Aorta (tissue), 5 donors: ENCODE results near the gene FBXW5. TPM values are rescaled to one million over a fixed set of nuclear protein-coding genes. Genes with fewer than 3 reads are reported as not detected.

ENCODE experiments used
- ATAC-seq: fragments of 200-7000 bp; cut with Tn5 transposase; one replicate; pipeline ENCODE4 v1.9.1; 2022; ENCODE audit warnings: moderate library complexity; ENCODE audit not compliant: low FRiP score
- DNase-seq, 2 donors: peaks; one replicate each; pipeline ENCODE4 v3.0.0-alpha.2; 2020
- H3K27ac ChIP-seq, 2 donors: one replicate each; pipeline ENCODE4 v1.5.1; 2013; ENCODE audit warnings: low read length in 2 of 2, mild to moderate bottlenecking in 2 of 2, moderate library complexity in 2 of 2, control low read depth in 1 of 2, inconsistent platforms in 1 of 2, low read depth in 1 of 2
- H3K27me3 ChIP-seq, 2 donors: one replicate each; pipeline ENCODE4 v1.6.1; 2013; ENCODE audit warnings: control low read depth in 1 of 2, low read length in 1 of 2, mild to moderate bottlenecking in 1 of 2, moderate library complexity in 1 of 2; ENCODE audit not compliant: insufficient read depth in 2 of 2, control insufficient read depth in 1 of 2
- H3K36me3 ChIP-seq, 2 donors: one replicate each; pipeline ENCODE4 v1.6.1; 2013; ENCODE audit warnings: control low read depth in 1 of 2, low read length in 1 of 2, mild to moderate bottlenecking in 1 of 2; ENCODE audit not compliant: insufficient read depth in 2 of 2, control insufficient read depth in 1 of 2
- H3K4me1 ChIP-seq, 2 donors: one replicate each; pipeline ENCODE4 v1.6.1; 2013; ENCODE audit warnings: low read length in 2 of 2, control low read depth in 1 of 2, mild to moderate bottlenecking in 1 of 2, moderate library complexity in 1 of 2; ENCODE audit not compliant: insufficient read depth in 2 of 2, control insufficient read depth in 1 of 2
- H3K4me3 ChIP-seq, 2 donors: one replicate each; pipeline ENCODE4 v1.5.1; 2013; ENCODE audit warnings: low read length in 2 of 2, control low read depth in 1 of 2, mild to moderate bottlenecking in 1 of 2
- H3K9me3 ChIP-seq: one replicate; pipeline ENCODE4 v1.6.1; 2013; ENCODE audit warnings: mild to moderate bottlenecking, low read length; ENCODE audit not compliant: control insufficient read depth
- WGBS, 2 donors: extraction: QIAGEN DNeasy Blood & Tissue Kit; methylation state at CpG; one replicate each; pipeline ENCODE4 v1.1.7; 2013; 5-methylcytosine and 5-hydroxymethylcytosine counted together
- intact Hi-C, 2 donors: fragments of 100-400 bp; cut with DNase I; formaldehyde crosslinking; loops; one replicate each; pipeline versions ENCODE4 v1.14.2 to v1.15.0; 2022
- polyA plus RNA-seq, 2 donors: library from polyadenylated mRNA; stranded (reverse); fragments of 200-250 nt; gene quantifications; one replicate each; pipeline ENCODE4 v1.2.3, GENCODE V29; 2013
- total RNA-seq, 2 donors: library from RNA; stranded (reverse); fragmentation: NEBNext Ultra II Directional; extraction: Animal tissue kit (Norgen Biotek cat#: 25700); gene quantifications; one replicate each; pipeline ENCODE4 v1.2.1, GENCODE V29; 2021
- donor health status: healthy with polysubstance abuse.
- donor health status: Bipolar disorder and iron deficiency.
- donor health status: DM: no; HTN: no; CAD: no.
- donor health status: DM: no; HTN: no; CAD: no.
- donor health status: DM: yes; HTN: yes; CAD: no.

The FBXW5 gene
- total and polyA plus RNA-seq, 4 donors, result 92.5 to 191 (median 109) TPM

DNA sequence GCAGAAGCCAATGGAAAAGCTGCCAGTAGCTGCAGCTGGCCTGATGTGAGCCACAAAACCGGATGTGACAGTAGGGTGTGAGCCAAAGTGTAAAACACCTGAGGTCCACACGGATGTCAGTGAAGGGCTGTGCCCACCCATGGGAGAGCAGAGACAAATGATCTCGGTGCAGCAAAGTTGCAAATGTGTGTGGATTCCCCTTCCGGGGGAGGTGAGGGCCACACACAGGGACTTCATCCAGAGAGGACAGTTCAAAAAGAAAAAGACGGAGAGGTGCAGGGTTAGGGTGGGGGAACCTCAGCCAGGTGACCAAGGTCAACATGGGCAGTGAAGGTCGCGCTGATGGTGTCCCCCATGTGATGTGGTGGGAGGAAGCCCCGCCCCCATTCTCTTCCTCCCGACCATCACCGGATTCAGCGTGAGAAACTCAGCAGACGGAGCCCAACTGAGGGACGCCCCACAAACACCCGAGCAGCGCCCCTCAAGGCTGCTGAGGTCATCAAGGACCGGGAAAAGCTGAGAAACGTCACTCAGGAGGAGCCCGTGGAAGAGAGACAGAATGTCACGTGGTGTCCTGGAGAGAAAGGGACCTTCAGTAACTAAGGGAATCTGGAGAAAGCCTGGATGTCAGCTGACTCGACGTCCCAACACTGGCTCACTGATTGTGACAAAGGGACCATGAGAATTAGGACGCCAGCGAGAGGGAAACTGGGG is 21.4 kb upstream of the FBXW5 start:
- Histone ChIP-seq H3K9me3 (no peaks in the 10 kb centered on the region), H3K27me3 (no peaks in the 10 kb centered on the region), H3K4me3 (no peak overlapping the region), H3K4me1 (no peaks in the 10 kb centered on the region), H3K36me3 (no peaks in the 10 kb centered on the region), H3K27ac (no peak overlapping the region)
- ATAC-seq, result no peak
- WGBS, 2 donors, result 30 to 31% methylated on average over 23 of the region's 23 CpGs
- DNase-seq, result no peak
- intact Hi-C loops, result no loop called here

DNA sequence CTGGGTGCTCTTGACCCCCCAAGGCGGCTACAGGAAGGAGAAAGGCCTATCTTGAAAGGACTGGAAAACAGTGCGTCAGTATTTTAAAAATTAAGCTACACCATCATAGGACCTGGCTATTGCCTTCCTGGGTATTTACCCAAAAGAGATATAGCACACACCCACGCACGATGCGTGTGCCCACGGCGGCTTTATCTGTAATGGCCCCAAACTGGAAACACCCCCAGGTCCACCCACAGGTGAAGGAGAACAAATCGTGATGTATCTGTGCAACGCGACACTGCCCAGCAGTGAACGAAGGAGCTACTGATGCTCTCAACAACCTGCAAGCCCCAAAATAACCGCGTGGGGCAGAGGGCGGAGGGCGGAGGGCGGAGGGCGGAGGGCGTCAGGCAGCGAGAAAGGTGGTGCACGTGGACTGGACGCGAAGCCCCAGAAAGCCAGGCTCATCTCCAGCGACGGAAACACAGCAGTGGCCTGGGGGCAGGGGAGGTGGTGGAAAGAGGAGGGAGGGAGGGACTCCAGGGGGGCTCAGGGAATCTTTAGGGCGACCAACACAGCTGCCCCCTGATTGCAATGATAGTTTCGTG is 20.4 kb upstream of the FBXW5 start:
- intact Hi-C loops, result no loop called here
- Histone ChIP-seq H3K9me3 (no peaks in the 10 kb centered on the region), H3K4me3 (no peak overlapping the region), H3K27me3 (no peaks in the 10 kb centered on the region), H3K27ac (no peak overlapping the region), H3K36me3 (no peaks in the 10 kb centered on the region), H3K4me1 (no peaks in the 10 kb centered on the region)
- ATAC-seq (no peak), DNase-seq (no peak)
- WGBS, 2 donors, result 91% methylated on average over 26 of the region's 26 CpGs

GRCh38 chr9:136964171-136964689 is 19.7 kb upstream of the FBXW5 start:
- Histone ChIP-seq H3K4me3 (no peak overlapping the region), H3K27me3 (no peaks in the 10 kb centered on the region), H3K36me3 (no peaks in the 10 kb centered on the region), H3K4me1 (no peaks in the 10 kb centered on the region), H3K27ac (no peak overlapping the region), H3K9me3 (no peaks in the 10 kb centered on the region)
- intact Hi-C loops, result no loop called here
- WGBS, 2 donors, result 86 to 88% methylated on average over 20 to 22 of the region's 22 CpGs
- ATAC-seq, result no peak
- no peak for DNase-seq

GRCh38 chr9:136963751-136964150 is 19.2 kb upstream of the FBXW5 start:
- intact Hi-C loops, result no loop called here
- no peaks in the 10 kb centered on the region for H3K9me3 ChIP-seq
- ATAC-seq (no peak), DNase-seq (no peak)
- H3K27ac ChIP-seq, result no peak overlapping the region
- no peaks in the 10 kb centered on the region for H3K36me3 ChIP-seq
- no peak overlapping the region for H3K4me3 ChIP-seq
- 83 to 89% methylated on average over 11 to 12 of the region's 12 CpGs for WGBS, 2 donors
- H3K27me3 ChIP-seq, result no peaks in the 10 kb centered on the region
- no peaks in the 10 kb centered on the region for H3K4me1 ChIP-seq

GRCh38 chr9:136963341-136963740 is 18.8 kb upstream of the FBXW5 start:
- intact Hi-C loops, result no loop called here
- no peak for ATAC-seq
- H3K27me3 ChIP-seq, result no peaks in the 10 kb centered on the region
- no peak for DNase-seq
- no peak overlapping the region for H3K27ac ChIP-seq
- no peak overlapping the region for H3K4me3 ChIP-seq
- no peaks in the 10 kb centered on the region for H3K36me3 ChIP-seq
- H3K9me3 ChIP-seq, result no peaks in the 10 kb centered on the region
- WGBS, 2 donors, result 50 to 65% methylated on average over 15 of the region's 15 CpGs
- no peaks in the 10 kb centered on the region for H3K4me1 ChIP-seq

- ATAC-seq (no peak), DNase-seq (no peak)
- H3K4me3 ChIP-seq, result no peak overlapping the region
- 72 to 75% methylated on average over 11 of the region's 11 CpGs for WGBS, 2 donors
- H3K27ac ChIP-seq, result no peak overlapping the region
- no peaks in the 10 kb centered on the region for H3K4me1 ChIP-seq
- intact Hi-C loops, result no loop called here
- no peaks in the 10 kb centered on the region for H3K36me3 ChIP-seq
- H3K9me3 ChIP-seq, result no peaks in the 10 kb centered on the region
- H3K27me3 ChIP-seq, result no peaks in the 10 kb centered on the region
Measured at GRCh38 chr9:136962701-136963248, 18.2 kb upstream of the FBXW5 start.

DNA sequence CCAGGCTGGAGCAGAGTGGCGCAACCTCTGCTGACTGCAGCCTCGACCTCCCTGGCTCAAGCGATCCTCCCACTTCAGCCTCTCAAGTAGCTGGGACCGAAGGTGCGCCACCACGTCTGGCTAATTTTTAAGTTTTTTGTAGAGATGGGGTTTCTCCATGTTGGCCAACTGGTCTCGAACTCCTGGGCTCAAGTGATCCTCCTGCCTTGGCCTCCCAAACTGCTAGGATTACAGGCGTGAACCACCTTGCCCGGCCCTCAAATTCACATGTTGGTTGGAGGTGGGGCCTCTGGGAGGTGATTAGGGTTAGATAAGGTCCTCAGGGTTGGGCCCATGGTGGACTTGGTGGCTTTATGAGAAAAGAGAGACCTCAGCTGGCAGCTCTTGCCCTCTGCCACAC is 17.6 kb upstream of the FBXW5 start:
- H3K4me1 ChIP-seq, result no peaks in the 10 kb centered on the region

GRCh38 chr9:136961279-136962065 is 16.9 kb upstream of the FBXW5 start:
- DNase-seq (peak in 1 of 2 donors; percentile 81), ATAC-seq (peak; percentile 80)
- no peaks in the 10 kb centered on the region for H3K9me3 ChIP-seq
- H3K27me3 ChIP-seq, result no peaks in the 10 kb centered on the region
- 6 to 12% methylated on average over 21 to 23 of the region's 23 CpGs for WGBS, 2 donors
- H3K36me3 ChIP-seq, result no peaks in the 10 kb centered on the region
- H3K4me3 ChIP-seq, result no peak overlapping the region
- no peaks in the 10 kb centered on the region for H3K4me1 ChIP-seq
- intact Hi-C loops, result no loop called here
- H3K27ac ChIP-seq, result no peak overlapping the region

More for the DNA sequence above, 17.6 kb upstream of the FBXW5 start:
- ATAC-seq (no peak), DNase-seq (no peak)
- H3K27ac ChIP-seq, result no peak overlapping the region
- intact Hi-C loops, result no loop called here
- H3K9me3 ChIP-seq, result no peaks in the 10 kb centered on the region
- H3K36me3 ChIP-seq, result no peaks in the 10 kb centered on the region
- H3K27me3 ChIP-seq, result no peaks in the 10 kb centered on the region
- no peak overlapping the region for H3K4me3 ChIP-seq
- 94 to 98% methylated on average over 9 of the region's 9 CpGs for WGBS, 2 donors
